ENCODE measurements around the gene MED29. TPM values are rescaled to one million over a fixed set of nuclear protein-coding genes. Genes with fewer than 3 reads are reported as not detected.

The MED29 gene
- total RNA-seq, 1 donor from 2014 or later, result 27.0 TPM

GRCh38 chr19:39365531-39365930 lies 25.6 kb upstream of the MED29 start:
- TF ChIP-seq EZH2 (IDR thresholded peaks at IDR 0.05; ENCODE audit: insufficient read depth, low read length) (no peak), CTCF (IDR thresholded peaks at IDR 0.05; ENCODE audit: insufficient read depth, low read depth, low read length) (no peak)
- H3K4me1 Mint-ChIP-seq (ENCODE audit: low read depth, unreplicated experiment), result peaks cover 21% of the 10 kb centered on the region
- H4K20me1 ChIP-seq (ENCODE audit: insufficient read depth, low read length), result peaks cover 24% of the 10 kb centered on the region
- H3K4me2 ChIP-seq (ENCODE audit: low read length), result no peak overlapping the region
- FAIRE-seq (no peak), DNase-seq (ENCODE audit: low read depth) (no peak)
- H2AFZ ChIP-seq (ENCODE audit: low read depth, low read length), result no peak overlapping the region
- H3K79me2 ChIP-seq (ENCODE audit: insufficient read depth, low read length), result peaks cover 8% of the 10 kb centered on the region
- peaks cover 27% of the 10 kb centered on the region for H3K36me3 ChIP-seq (ENCODE audit: insufficient read depth, low read length)
- H3K9me3 Mint-ChIP-seq (ENCODE audit: unreplicated experiment), result no peaks in the 10 kb centered on the region
- peaks cover 29% of the 10 kb centered on the region for H3K36me3 Mint-ChIP-seq (ENCODE audit: low read depth, unreplicated experiment)
- H3K4me3 Mint-ChIP-seq (ENCODE audit: unreplicated experiment), result no peak overlapping the region
- peaks cover 26% of the 10 kb centered on the region for H3K4me1 ChIP-seq (ENCODE audit: insufficient read depth, low read length)
- H3K27me3 Mint-ChIP-seq (ENCODE audit: low read depth, unreplicated experiment), result no peaks in the 10 kb centered on the region
- no peaks in the 10 kb centered on the region for H3K9me3 ChIP-seq (ENCODE audit: insufficient read depth, low read depth, low read length)
- no peak overlapping the region for H3K27ac ChIP-seq (ENCODE audit: low read depth, low read length)
- no peaks in the 10 kb centered on the region for H3K27me3 ChIP-seq (ENCODE audit: insufficient read depth, low read length)
- H3K27ac Mint-ChIP-seq (ENCODE audit: unreplicated experiment), result no peak overlapping the region
- H3K4me3 ChIP-seq (ENCODE audit: insufficient read depth, low read depth, low read length), result no peak overlapping the region
- no peak overlapping the region for H3K9ac ChIP-seq (ENCODE audit: low read length)

DNA sequence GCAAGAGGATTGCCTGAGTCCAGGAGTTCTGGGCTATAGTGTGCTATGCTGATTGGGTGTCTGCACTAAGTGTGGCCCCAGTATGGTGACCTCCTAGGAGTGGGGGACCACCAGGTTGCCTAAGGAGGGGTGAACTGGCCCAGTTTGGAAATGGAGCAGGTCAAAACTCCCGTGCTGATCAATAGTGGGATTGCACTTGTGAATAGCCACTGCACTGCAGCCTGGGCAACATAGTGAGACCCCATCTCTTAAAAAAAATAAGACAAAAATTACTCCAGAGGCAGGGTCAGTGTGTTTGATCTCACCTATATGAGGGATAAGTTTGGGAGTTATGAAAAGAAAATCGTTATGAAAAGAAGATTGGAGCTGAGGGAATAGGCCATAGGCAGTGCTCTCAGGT lies 22.0 kb upstream of the MED29 start:
- no peaks in the 10 kb centered on the region for H3K9me3 ChIP-seq (ENCODE audit: insufficient read depth, low read depth, low read length)
- H3K79me2 ChIP-seq (ENCODE audit: insufficient read depth, low read length), result peaks cover 3% of the 10 kb centered on the region
- H3K4me1 ChIP-seq (ENCODE audit: insufficient read depth, low read length), result peaks cover 15% of the 10 kb centered on the region
- Mint-ChIP-seq H3K36me3 (ENCODE audit: low read depth, unreplicated experiment) (peaks cover 36% of the 10 kb centered on the region), H3K4me1 (ENCODE audit: low read depth, unreplicated experiment) (peaks cover 3% of the 10 kb centered on the region), H3K27me3 (ENCODE audit: low read depth, unreplicated experiment) (no peaks in the 10 kb centered on the region), H3K9me3 (ENCODE audit: unreplicated experiment) (no peaks in the 10 kb centered on the region), H3K4me3 (ENCODE audit: unreplicated experiment) (no peak overlapping the region), H3K27ac (ENCODE audit: unreplicated experiment) (no peak overlapping the region)
- no peak overlapping the region for H3K4me3 ChIP-seq (ENCODE audit: insufficient read depth, low read depth, low read length)
- TF ChIP-seq EZH2 (IDR thresholded peaks at IDR 0.05; ENCODE audit: insufficient read depth, low read length), result no peak
- TF ChIP-seq CTCF (IDR thresholded peaks at IDR 0.05; ENCODE audit: insufficient read depth, low read depth, low read length), result no peak
- no peak overlapping the region for H3K9ac ChIP-seq (ENCODE audit: low read length)
- no peak overlapping the region for H2AFZ ChIP-seq (ENCODE audit: low read depth, low read length)
- peaks cover 25% of the 10 kb centered on the region for H3K36me3 ChIP-seq (ENCODE audit: insufficient read depth, low read length)
- no peak overlapping the region for H3K4me2 ChIP-seq (ENCODE audit: low read length)
- no peak overlapping the region for H3K27ac ChIP-seq (ENCODE audit: low read depth, low read length)
- peaks cover 15% of the 10 kb centered on the region for H4K20me1 ChIP-seq (ENCODE audit: insufficient read depth, low read length)
- no peak for FAIRE-seq
- H3K27me3 ChIP-seq (ENCODE audit: insufficient read depth, low read length), result no peaks in the 10 kb centered on the region
- DNase-seq (ENCODE audit: low read depth), result no peak

- H3K36me3 Mint-ChIP-seq (ENCODE audit: low read depth, unreplicated experiment), result peaks cover 38% of the 10 kb centered on the region
Observed at GRCh38 chr19:39370735-39371134, 20.4 kb upstream of the MED29 start.

More at GRCh38 chr19:39370735-39371134, 20.4 kb upstream of the MED29 start:
- Histone ChIP-seq H3K36me3 (ENCODE audit: insufficient read depth, low read length) (peaks cover 28% of the 10 kb centered on the region), H3K4me2 (ENCODE audit: low read length) (no peak overlapping the region), H3K27me3 (ENCODE audit: insufficient read depth, low read length) (no peaks in the 10 kb centered on the region), H3K4me3 (ENCODE audit: insufficient read depth, low read depth, low read length) (no peak overlapping the region), H3K79me2 (ENCODE audit: insufficient read depth, low read length) (peaks cover 5% of the 10 kb centered on the region), H3K9ac (ENCODE audit: low read length) (no peak overlapping the region), H3K4me1 (ENCODE audit: insufficient read depth, low read length) (peaks cover 15% of the 10 kb centered on the region), H2AFZ (ENCODE audit: low read depth, low read length) (no peak overlapping the region), H4K20me1 (ENCODE audit: insufficient read depth, low read length) (peaks cover 15% of the 10 kb centered on the region), H3K27ac (ENCODE audit: low read depth, low read length) (no peak overlapping the region), H3K9me3 (ENCODE audit: insufficient read depth, low read depth, low read length) (no peaks in the 10 kb centered on the region)
- Mint-ChIP-seq H3K4me3 (ENCODE audit: unreplicated experiment) (no peak overlapping the region), H3K27me3 (ENCODE audit: low read depth, unreplicated experiment) (no peaks in the 10 kb centered on the region), H3K4me1 (ENCODE audit: low read depth, unreplicated experiment) (peaks cover 3% of the 10 kb centered on the region), H3K27ac (ENCODE audit: unreplicated experiment) (no peak overlapping the region), H3K9me3 (ENCODE audit: unreplicated experiment) (no peaks in the 10 kb centered on the region)
- FAIRE-seq (no peak), DNase-seq (ENCODE audit: low read depth) (no peak)
- no peak for TF ChIP-seq CTCF (IDR thresholded peaks at IDR 0.05; ENCODE audit: insufficient read depth, low read depth, low read length)
- no peak for TF ChIP-seq EZH2 (IDR thresholded peaks at IDR 0.05; ENCODE audit: insufficient read depth, low read length)
